GM18951 (cell line): ENCODE data around the gene AFG1L.

ENCODE experiments used
- POLR2A ChIP-seq: IDR thresholded peaks from 4 replicates; pipeline ENCODE4 v1.6.1; 2011; ENCODE audit warnings: mild to moderate bottlenecking; ENCODE audit not compliant: insufficient read length, insufficient read depth; ENCODE audit errors: extremely low read depth
- in situ Hi-C: fragments of 300-500 bp; cut with MboI; formaldehyde crosslinking; loops from one replicate; pipeline ENCODE4 v1.12.0; 2022; ENCODE audit warnings: low sequenced_read_pairs, mixed read lengths, inconsistent platforms; ENCODE audit not compliant: unreplicated experiment

AFG1L gene

GRCh38 chr6:108565893-108566292 lies 271.0 kb downstream of the AFG1L start:
- in situ Hi-C loops = no loop called here
- TF ChIP-seq POLR2A = no peak

GRCh38 chr6:108566406-108566805 lies 271.6 kb downstream of the AFG1L start:
- in situ Hi-C loops = no loop called here
- TF ChIP-seq POLR2A = no peak

GRCh38 chr6:108568101-108568500 lies 273.2 kb downstream of the AFG1L start:
- no peak for TF ChIP-seq POLR2A
- in situ Hi-C loops = no loop called here

GRCh38 chr6:108568551-108569305 lies 273.9 kb downstream of the AFG1L start:
- in situ Hi-C loops = no loop called here
- TF ChIP-seq POLR2A = no peak

GRCh38 chr6:108570517-108570916 lies 275.7 kb downstream of the AFG1L start:
- TF ChIP-seq POLR2A = no peak

GRCh38 chr6:108574457-108575141 lies 279.7 kb downstream of the AFG1L start:
- no peak for TF ChIP-seq POLR2A
- in situ Hi-C loops = no loop called here

More at GRCh38 chr6:108570517-108570916, 275.7 kb downstream of the AFG1L start:
- in situ Hi-C loops = no loop called here
